Muscle of arm (tissue), 12 donors: ENCODE data around the gene XYLT1. TPM values are rescaled to one million over a fixed set of nuclear protein-coding genes. Genes with fewer than 3 reads are reported as not detected.

Experiments
- DNase-seq: peaks from one replicate; pipeline ENCODE4 v3.0.0-alpha.2; 2013
- polyA plus RNA-seq, 12 donors: library from polyadenylated mRNA; unstranded; fragments of 120-200 nt; gene quantifications; one replicate each; pipeline ENCODE4 v1.2.1, GENCODE V29; 2013; ENCODE audit not compliant: insufficient read length in 12 of 12

The XYLT1 gene
- polyA plus RNA-seq, 12 donors: 4.7 to 11.0 (median 6.3) TPM; not detected in 1

GRCh38 chr16:17232487-17232886 is 238.3 kb downstream of the XYLT1 start:
- no peak for DNase-seq

GRCh38 chr16:17231972-17232371 is 238.8 kb downstream of the XYLT1 start:
- DNase-seq: no peak

GRCh38 chr16:17230932-17231581 is 239.7 kb downstream of the XYLT1 start:
- DNase-seq: no peak

GRCh38 chr16:17229766-17230165 is 241.0 kb downstream of the XYLT1 start:
- DNase-seq: no peak

GRCh38 chr16:17229131-17229530 is 241.6 kb downstream of the XYLT1 start:
- DNase-seq: no peak

- no peak for DNase-seq
Measured at GRCh38 chr16:17228708-17229055, 242.1 kb downstream of the XYLT1 start.

GRCh38 chr16:17228048-17228707 is 242.6 kb downstream of the XYLT1 start:
- no peak for DNase-seq

GRCh38 chr16:17227278-17227677 is 243.5 kb downstream of the XYLT1 start:
- DNase-seq: no peak

GRCh38 chr16:17225541-17225940 is 245.2 kb downstream of the XYLT1 start:
- no peak for DNase-seq

GRCh38 chr16:17224879-17225281 is 245.9 kb downstream of the XYLT1 start:
- DNase-seq: peak; percentile 66

- DNase-seq: no peak
Measured at GRCh38 chr16:17224350-17224749, 246.4 kb downstream of the XYLT1 start.

- DNase-seq: no peak
Measured at GRCh38 chr16:17223576-17223975, 247.2 kb downstream of the XYLT1 start.

- no peak for DNase-seq
Measured at GRCh38 chr16:17222871-17223401, 247.8 kb downstream of the XYLT1 start.

- DNase-seq: no peak
Measured at GRCh38 chr16:17219991-17220390, 250.8 kb downstream of the XYLT1 start.

- no peak for DNase-seq
Measured at GRCh38 chr16:17215936-17216335, 254.8 kb downstream of the XYLT1 start.

- DNase-seq: no peak
Measured at GRCh38 chr16:17215306-17215705, 255.5 kb downstream of the XYLT1 start.

GRCh38 chr16:17213974-17214373 is 256.8 kb downstream of the XYLT1 start:
- no peak for DNase-seq

- no peak for DNase-seq
Measured at GRCh38 chr16:17213025-17213424, 257.7 kb downstream of the XYLT1 start.

GRCh38 chr16:17212606-17213005 is 258.2 kb downstream of the XYLT1 start:
- no peak for DNase-seq

- DNase-seq: no peak
Measured at GRCh38 chr16:17211797-17212196, 259.0 kb downstream of the XYLT1 start.

GRCh38 chr16:17206712-17207111 is 264.0 kb downstream of the XYLT1 start:
- DNase-seq: no peak

GRCh38 chr16:17205279-17206211 is 265.2 kb downstream of the XYLT1 start:
- no peak for DNase-seq
